C4-2B (cell line): Measurements from ENCODE around the gene POU2F1.

Experiments
- CTCF ChIP-seq: fragments of 450-650 bp; conservative IDR thresholded peaks from 2 replicates; pipeline ENCODE4 v1.5.1; 2017; ENCODE audit warnings: mild to moderate bottlenecking
- ZFX ChIP-seq: fragments of 450-650 bp; IDR thresholded peaks from 2 replicates; pipeline ENCODE4 v1.6.1; 2017

GRCh38 chr1:167465743-167466142, 245.1 kb downstream of the POU2F1 start:
- TF ChIP-seq ZFX = no peak
- TF ChIP-seq CTCF = no peak
